ENCODE results near the gene GBA2.

GBA2 gene

DNA sequence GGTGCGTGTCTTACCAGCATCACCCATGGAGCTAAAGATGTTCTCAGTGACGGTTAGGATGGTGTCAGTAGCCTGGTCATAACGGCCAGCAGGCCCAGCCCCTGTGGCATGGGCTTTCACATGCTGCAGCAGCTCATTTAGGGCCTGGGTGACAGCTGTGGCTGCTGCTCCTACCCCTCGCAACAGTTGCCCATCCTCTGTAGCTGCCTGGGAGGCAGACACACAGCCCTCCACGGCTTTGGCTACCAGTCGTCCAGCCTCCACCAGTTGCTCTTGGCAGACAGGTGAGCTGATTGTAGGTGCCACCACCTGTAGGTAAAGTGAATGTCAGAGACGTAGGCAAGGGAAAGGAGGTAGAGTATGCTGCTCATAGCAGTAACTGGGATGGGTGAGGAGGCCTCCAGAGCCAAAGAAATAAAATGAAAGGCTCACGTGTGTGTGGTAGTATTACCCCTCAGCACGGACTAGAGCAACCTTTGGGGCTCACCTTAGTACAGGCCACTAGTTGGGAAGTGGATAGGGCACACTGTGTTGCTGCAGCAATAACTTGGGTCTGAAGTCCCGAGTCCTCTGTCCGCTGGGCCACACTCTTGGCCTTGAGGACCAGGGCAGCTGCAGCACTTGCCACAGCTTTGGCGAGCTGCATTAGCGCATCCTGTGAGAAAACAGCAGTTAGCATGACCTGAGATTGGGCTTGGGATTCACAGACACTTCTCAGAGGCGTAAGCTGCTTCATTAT, 31.7 kb downstream of the GBA2 start:
- TF ChIP-seq, protein P1, sequence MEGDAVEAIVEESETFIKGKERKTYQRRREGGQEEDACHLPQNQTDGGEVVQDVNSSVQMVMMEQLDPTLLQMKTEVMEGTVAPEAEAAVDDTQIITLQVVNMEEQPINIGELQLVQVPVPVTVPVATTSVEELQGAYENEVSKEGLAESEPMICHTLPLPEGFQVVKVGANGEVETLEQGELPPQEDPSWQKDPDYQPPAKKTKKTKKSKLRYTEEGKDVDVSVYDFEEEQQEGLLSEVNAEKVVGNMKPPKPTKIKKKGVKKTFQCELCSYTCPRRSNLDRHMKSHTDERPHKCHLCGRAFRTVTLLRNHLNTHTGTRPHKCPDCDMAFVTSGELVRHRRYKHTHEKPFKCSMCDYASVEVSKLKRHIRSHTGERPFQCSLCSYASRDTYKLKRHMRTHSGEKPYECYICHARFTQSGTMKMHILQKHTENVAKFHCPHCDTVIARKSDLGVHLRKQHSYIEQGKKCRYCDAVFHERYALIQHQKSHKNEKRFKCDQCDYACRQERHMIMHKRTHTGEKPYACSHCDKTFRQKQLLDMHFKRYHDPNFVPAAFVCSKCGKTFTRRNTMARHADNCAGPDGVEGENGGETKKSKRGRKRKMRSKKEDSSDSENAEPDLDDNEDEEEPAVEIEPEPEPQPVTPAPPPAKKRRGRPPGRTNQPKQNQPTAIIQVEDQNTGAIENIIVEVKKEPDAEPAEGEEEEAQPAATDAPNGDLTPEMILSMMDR (IDR thresholded peaks at IDR 0.05; ENCODE audit: low read depth, low read length): no peak
- no peak overlapping the region for H3K4me3 ChIP-seq (ENCODE audit: low read depth, low read length)

DNA sequence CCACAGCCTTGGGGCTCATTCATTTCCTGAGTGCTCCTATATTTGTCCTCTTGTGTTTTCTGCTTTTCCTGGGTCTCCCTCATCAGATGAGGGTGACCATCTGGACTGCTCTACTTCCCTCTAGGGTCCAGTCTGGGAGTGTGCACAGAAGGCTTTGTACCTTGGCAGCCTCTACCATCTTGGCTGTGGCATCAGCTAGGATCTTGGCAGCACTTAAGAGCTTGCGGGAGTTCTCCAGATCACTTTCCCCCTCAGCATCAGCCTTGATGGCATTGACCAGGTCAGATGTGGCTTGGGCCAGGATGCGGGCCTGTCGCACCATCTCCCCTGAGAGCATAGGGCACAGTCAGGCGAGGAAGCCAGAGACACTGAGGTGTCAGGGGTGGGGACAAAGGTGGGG, 32.8 kb downstream of the GBA2 start:
- H3K4me3 ChIP-seq (ENCODE audit: low read depth, low read length): no peak overlapping the region
- TF ChIP-seq, protein P1 (IDR thresholded peaks at IDR 0.05; ENCODE audit: low read depth, low read length): no peak

DNA sequence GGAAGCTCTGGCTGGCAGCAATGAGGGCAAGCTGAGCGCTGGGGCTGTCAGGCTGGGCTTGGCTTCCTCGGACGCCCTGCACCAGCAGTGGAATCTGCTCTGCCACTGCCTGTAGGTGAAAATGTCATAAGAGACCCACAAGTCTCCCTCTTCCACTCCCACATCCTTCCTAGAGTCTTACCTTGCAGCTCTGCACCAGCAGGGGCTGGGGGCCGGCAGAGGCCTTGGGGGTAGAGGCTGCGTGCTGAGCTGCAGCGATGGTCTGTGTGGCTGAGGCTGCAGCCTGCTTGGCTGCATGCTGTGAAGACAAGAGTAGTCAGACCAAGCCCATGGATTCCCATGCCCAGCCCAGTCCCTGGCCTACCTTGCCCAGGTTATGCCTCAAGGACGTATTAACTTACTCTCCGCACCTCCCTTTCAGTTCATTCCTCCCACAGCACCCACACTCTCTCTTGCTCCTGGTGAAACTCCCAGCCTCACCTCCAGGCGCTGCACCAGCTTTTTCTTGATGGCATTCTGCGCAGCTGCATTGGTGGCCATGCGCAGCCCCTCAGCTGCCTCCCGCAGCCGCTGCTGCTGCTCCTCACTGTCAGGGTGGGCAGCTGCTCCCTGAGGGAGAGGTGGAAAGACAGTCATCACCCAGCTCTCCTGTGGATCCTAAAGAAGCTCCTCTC, 34.3 kb downstream of the GBA2 start:
- H3K4me3 ChIP-seq (ENCODE audit: low read depth, low read length): no peak overlapping the region

DNA sequence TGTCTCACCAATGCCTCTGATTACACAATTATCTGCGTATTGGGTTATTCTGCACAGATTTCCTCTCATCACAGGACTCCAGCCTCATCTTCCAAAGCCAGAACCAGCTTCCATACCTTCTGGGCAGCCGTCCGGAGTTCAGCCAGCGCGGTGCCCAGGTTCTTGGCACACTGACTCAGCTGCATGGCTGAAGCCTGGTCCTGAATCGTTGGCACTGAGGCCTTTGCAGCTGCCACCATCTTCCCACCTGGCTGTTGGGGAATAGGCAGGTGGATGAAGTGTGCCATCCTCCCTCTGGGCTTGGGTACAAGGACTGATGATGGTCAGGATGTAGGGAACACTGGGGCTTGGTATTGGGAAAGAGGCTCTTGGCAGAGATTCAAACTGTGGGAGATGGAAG, 34.9 kb downstream of the GBA2 start:
- TF ChIP-seq, protein P1 (IDR thresholded peaks at IDR 0.05; ENCODE audit: low read depth, low read length): no peak
- H3K4me3 ChIP-seq (ENCODE audit: low read depth, low read length): no peak overlapping the region

More for the DNA sequence above, 34.3 kb downstream of the GBA2 start:
- TF ChIP-seq, protein P1 (IDR thresholded peaks at IDR 0.05; ENCODE audit: low read depth, low read length): no peak

GRCh38 chr9:35713578-35713977, 35.5 kb downstream of the GBA2 start:
- H3K4me3 ChIP-seq (ENCODE audit: low read depth, low read length): no peak overlapping the region
- TF ChIP-seq, protein P1 (IDR thresholded peaks at IDR 0.05; ENCODE audit: low read depth, low read length): no peak

DNA sequence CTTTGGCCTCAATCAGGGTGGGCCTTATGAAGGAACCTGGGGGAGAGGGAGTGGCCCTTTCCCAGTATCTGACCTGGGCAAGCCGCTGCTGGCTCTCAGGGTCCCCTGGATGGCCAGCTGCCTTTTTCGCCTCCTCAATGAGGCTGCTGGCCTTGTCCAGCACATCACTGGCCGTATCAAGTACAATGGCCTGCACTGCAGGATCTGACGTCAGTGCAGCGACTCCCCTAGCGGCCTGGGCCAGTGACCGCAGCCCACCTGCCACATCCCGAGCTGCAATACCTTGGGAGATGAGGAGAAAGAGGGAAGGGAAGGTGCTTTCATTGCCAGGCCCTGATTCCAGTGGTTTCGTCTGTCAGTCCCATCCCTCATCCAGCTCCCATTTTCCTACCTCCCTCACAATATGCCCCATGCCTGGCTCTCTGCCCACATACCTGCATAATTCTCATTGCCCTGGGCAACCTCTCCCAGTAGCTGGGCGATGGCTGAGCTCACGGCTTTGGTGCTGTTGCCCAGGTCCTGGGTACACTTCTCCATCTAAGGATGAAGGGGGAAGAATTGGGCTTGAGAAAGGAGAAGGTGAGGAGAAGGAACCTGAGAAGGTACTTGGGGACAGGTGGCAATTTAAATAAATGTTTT, 36.1 kb downstream of the GBA2 start:
- TF ChIP-seq, protein P1 (IDR thresholded peaks at IDR 0.05; ENCODE audit: low read depth, low read length): no peak
- H3K4me3 ChIP-seq (ENCODE audit: low read depth, low read length): no peak overlapping the region
